Stimulated activated CD8-positive, alpha-beta memory T cell treated with anti-CD3 and anti-CD28 coated beads, Interleukin-4, amount 100 ng/mL, for 48 hours (primary cell): ENCODE results near the gene DNAH2.

Experiments used
- DNase-seq: peaks from one replicate; pipeline ENCODE4 v3.0.0-alpha.2; 2020

Gene DNAH2

DNA sequence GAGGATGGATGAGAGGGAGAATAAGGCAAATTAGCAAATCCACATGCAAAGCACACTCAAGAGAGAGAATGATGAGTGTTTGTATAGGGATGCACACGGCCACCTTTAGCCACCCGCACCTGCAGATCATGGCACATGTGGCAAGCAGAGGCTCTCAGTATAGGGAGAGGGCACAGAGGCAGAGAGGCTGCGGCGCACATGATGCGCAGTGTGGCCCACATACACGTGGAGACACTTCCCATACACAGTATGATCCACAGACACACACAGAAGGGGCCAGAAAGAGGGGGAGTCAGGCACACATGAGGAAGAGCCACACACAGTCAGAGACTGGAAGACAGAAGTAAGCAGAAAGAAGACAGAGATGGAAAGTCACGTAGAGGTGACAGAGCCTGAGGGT lies 164.5 kb downstream of the DNAH2 start:
- DNase-seq: no peak

DNA sequence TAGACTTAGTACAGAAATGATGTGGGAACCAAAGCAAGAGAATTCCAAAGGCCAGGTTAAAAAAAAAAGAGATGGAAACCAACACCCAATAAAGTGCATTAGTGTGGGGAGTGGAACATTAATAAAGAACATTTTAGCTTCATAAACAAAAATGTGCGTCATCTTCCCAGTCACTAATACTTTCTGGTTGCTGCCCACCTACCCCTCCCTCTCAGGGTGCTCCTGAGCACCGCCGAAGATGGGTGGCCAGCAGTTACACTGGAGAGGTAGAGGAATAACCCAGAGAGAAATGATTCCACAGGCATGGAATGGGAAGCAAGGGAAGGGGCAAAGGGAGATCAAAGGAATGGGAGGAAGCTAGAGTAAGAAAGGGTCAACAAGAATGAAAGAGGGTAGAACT lies 165.1 kb downstream of the DNAH2 start:
- DNase-seq: no peak
